Measurements from ENCODE around the gene RASGRP4.

The RASGRP4 gene

GRCh38 chr19:38360839-38361631, 65.0 kb downstream of the RASGRP4 start:
- no peak for DNase-seq
- intact Hi-C loops (cut with DNase I): no loop called here

GRCh38 chr19:38360351-38360750, 65.7 kb downstream of the RASGRP4 start:
- intact Hi-C loops (cut with DNase I): no loop called here
- DNase-seq: no peak

GRCh38 chr19:38359242-38360021, 66.6 kb downstream of the RASGRP4 start:
- intact Hi-C loops (cut with DNase I): no loop called here
- no peak for DNase-seq

Measured in head of caudate nucleus (tissue), 42 donors.